LHCN-M2 (cell line): ENCODE data around the gene AGAP2. TPM values are rescaled to one million over a fixed set of nuclear protein-coding genes. Genes with fewer than 3 reads are reported as not detected.
"Not testable (repeated sequence)": the region's sequence is repeated elsewhere in the genome, so short reads cannot be mapped to it uniquely, and the experiment has no call there.

ENCODE experiments used
- DNase-seq: peaks from one replicate; pipeline ENCODE4 v3.0.0-alpha.2; 2012; ENCODE audit warnings: low read depth
- polyA plus RNA-seq: library from polyadenylated mRNA; unstranded; fragments of >200 nt; gene quantifications from one replicate; pipeline ENCODE4 v1.2.1, GENCODE V29; 2012; ENCODE audit warnings: missing spikeins
- total RNA-seq: library from RNA; depleted of rRNA; stranded (reverse); fragments of >200 nt; gene quantifications from 2 replicates; pipeline ENCODE4 v1.2.3, GENCODE V29; 2014; rRNA removed

AGAP2 gene
- total RNA-seq = 0.26 and 0.29 TPM in 2 replicates
- 0.22 TPM for polyA plus RNA-seq

DNA sequence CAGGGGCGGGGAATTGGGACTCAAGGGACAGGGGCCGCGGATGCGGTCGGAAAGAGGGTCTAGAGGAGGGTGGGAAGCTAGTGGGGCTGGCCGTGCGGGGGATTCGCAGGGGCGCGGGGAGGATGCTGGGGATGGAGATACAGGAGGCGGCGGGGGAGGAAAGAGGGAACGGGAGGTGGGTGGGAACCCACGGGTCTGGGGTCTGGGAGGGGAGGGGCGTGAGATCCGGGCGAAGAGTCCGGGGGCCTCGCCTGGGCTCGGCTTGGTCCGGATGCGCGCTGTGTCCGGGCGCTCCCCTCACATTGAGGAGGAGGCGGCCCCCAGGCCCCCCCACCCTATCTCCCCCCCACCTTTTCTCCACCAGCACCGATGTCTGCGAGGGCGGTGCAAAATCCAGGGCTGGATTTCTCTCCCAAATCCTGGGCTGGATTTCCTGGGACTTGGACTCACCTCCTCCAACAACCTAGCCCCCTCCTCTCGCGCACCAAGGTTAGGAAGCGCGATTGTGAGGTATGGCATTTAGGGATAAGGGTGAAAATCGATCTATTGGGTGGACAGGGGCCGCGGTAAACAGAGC is at the start of gene AGAP2:
TSS of gene AGAP2 (minus strand) at position 82 of the 577 bp plus-strand sequence. CDS start 496 bp downstream, outside the sequence.
- DNase-seq = no peak

DNA sequence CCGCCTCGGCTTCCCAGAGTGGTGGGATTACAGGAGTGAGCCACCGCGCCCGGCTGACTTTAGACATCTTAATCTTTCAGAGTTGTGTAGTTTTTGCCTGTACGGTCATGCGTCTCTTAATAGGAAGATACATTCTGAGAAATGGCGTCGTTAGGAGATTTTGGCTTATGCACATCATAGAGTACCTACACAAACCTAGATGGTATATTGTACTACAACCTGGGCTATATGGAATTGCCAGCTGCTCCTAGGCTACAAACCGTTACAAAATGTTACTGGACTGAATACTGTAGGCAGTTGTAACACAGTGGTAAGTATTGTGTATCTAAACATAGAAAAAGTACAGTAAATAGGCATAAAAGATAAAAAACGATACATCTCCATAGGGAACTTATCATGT is 45.3 kb upstream of the AGAP2 start:
- no peak for DNase-seq

GRCh38 chr12:57783466-57783801 is 44.9 kb upstream of the AGAP2 start:
- DNase-seq = no peak

- DNase-seq = peak; percentile 90
Observed at GRCh38 chr12:57782608-57783465, 44.3 kb upstream of the AGAP2 start, which contains the start of gene TSFM. TSFM (plus strand) TSS chr12:57782787; CDS start chr12:57782802, 15 bp downstream.

GRCh38 chr12:57782243-57782607 is 43.7 kb upstream of the AGAP2 start:
- no peak for DNase-seq

- no peak for DNase-seq
Observed at GRCh38 chr12:57781801-57782200, 43.3 kb upstream of the AGAP2 start.

DNA sequence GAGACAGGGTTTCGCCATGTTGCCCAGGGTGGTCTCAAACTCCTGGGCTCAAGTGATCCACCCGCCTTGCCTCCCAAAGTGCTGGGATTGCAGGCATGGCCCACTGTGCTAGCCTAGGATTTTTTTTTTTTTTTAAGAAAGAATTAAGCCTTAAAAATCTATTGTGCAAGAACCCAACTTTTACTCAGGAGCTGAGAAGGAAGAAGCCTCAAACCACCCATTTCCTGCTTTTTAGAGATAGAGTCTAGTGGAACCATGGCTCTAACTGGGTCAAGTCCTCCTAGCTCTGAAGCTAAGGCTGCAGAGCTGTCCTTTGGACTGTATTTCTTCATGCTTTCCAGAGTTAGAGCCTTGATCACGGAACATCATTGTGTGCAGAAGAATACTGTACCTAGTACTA is 42.7 kb upstream of the AGAP2 start:
- no peak for DNase-seq

DNA sequence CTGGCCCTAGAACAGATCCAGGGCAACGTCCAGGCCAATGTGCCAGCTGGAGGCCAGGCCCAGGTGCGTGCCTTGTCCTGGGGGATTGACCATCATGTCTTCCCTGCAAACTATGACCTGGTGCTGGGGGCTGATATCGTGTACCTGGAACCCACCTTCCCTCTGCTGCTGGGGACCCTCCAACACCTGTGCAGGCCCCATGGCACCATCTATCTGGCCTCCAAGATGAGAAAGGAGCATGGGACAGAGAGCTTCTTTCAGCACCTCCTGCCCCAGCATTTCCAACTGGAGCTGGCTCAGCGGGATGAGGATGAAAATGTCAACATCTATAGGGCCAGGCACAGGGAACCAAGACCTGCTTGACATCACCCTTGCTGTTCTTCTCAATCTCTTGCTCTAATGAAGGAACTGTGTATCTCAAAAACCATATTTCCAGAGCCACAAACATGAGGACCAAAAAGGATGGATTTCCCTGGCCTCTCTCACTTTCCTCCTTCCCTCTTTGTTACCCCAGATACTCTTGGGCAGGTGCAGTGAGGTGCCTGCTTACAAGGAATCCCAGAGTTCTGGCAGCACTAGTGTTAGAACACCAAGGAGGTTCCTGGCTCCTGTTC is 41.8 kb upstream of the AGAP2 start:
- no peak for DNase-seq

DNA sequence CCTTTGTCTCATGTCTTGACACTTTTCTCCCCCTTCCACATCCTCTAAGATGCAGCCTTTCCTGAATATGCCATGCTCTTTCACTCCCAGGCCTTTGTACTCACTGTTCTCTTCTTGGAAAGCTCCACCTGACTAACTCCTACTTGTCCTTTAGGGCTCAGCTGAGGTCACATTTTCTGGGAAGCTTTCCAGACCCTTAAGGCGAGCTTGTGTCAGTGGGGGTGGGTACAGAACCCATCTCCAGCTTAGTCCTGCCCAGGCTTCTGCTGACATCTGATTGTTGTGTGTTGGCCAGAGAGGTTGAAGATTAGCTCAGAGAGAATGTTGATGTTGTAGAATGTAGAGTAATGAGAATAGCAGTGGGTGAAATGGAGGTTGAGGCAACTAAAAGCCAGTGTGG is 41.2 kb upstream of the AGAP2 start:
- DNase-seq = no peak

DNA sequence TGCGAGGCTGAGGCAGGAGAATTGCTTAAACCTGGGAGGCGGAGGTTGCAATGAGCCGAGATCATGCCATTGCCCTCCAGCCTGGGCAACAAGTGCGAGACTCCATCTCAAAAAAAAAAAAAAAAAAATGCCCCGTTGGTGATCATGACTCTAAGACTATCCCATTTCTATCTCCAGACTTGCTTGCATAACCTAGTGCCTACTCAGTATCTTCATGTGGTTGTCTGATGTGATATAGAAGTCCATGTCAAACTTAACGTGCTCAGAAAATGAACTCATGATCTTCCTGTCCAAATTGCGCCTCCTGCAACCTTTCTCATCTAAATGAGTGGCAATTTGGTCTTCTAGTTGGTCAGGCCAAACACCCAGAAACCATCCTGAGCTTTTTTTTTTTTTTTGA is 39.4 kb upstream of the AGAP2 start:
- no peak for DNase-seq

GRCh38 chr12:57777367-57777766 is 38.8 kb upstream of the AGAP2 start:
- no peak for DNase-seq

DNA sequence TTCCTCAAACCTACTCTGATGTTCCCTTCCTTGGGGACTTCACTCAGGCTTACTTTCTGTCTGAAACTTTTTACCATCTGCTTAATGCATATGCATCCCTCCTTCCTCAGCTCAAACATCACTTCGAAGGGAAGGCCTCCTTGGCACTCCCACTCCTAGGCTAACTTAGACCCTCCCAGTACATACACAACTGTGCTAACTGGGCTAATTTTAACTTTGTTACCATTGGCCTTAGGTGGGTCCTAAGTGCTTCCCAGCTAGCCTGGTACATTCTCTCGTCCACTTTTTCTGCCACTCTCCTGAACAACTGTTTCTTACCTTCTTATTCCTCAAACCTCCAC is 37.7 kb upstream of the AGAP2 start:
- no peak for DNase-seq

GRCh38 chr12:57775563-57776246 is 37.2 kb upstream of the AGAP2 start:
- no peak for DNase-seq

DNA sequence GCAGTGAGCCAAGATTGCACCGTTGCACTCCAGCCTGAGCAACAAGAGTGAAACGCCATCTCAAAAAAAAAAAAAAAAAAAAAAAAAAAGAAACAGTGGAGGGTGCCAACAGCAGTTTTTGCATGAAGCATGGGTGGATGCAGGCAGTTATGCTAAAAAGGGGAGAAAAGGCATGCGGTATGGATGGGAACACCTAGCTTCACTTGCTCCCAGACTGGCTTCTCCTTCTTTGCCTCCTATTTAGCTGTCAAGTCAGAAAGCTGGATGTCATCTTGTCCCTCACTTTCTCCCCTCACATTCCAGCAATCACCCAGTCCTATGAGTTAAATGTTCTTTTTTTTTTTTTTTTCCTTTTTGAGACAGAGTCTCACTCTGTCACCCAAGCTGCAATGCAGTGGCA is 36.5 kb upstream of the AGAP2 start:
- DNase-seq = no peak

DNA sequence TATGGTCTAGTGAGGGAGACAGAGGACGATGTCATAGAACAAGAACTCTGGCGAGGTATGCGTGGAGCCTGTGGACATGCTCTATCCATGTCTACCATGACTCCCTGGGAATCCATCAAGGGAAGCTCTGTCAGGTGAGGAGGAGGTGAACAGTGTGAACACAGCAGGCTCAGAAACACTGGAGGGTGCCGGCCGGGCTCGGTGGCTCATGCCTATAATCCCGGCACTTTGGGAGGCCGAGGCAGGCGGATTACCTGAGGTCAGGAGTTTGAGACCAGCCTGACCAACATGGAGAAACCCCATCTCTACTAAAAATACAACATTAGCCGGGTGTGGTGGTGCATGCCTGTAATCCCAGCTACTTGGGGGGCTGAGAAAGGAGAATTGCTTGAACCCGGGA is 36.1 kb upstream of the AGAP2 start:
- not testable (repeated sequence) for DNase-seq

DNA sequence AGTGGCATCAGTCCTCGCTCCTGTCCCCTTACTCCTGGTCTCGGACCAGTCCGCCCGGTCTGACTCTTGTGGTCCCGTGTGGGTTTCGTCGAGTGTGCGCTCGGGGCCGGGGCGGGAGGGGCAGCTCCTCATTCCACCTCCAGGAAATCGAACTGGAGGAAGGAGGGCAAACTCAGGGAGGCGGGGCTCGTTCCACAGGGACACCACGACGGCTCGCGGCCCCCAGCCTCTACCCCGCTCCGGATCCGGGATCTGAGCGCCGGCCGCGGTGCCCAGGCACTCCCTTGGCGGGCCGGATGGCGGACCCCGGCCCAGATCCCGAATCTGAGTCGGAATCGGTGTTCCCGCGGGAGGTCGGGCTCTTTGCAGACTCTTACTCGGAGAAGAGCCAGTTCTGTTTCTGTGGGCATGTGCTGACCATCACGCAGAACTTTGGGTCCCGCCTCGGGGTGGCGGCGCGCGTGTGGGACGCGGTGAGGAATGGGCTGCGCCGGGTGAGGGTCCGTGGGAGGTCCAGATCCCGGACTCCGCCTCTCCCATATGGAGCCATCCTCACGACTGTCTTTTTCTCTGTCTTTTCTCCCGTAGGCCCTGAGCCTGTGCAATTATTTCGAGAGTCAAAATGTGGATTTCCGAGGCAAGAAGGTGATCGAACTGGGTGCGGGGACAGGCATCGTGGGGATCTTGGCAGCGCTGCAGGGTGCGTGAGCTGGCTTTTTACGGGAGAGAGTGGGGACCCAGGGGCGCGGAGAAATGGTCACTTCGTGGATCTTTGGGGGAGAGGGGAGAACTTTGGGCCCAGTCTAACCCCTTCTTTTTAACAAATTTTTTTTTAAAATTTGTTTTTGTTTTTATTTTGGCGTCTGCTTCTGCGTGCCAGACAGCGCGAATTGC is 34.1 kb upstream of the AGAP2 start, which contains the start of gene EEF1AKMT3:
TSS of gene EEF1AKMT3 (plus strand) at position 186 of the 894 bp plus-strand sequence. CDS start at position 297, 111 bp downstream.
- DNase-seq = peak; percentile 46

DNA sequence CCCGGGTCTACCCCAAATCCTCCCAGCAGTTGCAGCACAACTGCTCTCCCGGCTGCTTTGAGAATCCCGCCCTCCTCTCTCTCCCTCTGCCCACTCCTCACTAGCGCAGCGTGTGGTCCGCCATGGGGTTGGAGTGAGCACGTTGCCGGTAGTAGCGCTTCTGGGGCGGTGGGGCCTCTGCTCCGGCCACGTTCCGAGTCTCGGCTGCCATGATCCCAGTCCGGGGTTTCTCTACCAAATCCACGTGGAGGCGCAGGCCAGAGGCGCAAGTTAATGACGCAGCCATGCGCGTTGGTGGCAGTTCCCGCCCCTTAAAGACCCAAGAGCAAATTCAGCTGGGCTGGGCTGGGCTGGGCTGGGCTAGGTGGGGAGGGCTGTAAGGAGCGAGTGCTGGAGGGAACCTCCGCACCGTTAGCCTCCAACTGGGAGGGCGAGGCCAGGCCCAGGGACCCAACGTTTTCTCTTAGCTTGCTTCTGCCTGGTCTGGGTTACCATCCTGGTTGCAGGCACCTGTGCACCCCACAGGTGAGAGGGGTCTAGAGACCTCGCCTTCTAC is 33.4 kb upstream of the AGAP2 start, which contains the start of gene METTL1:
TSS of gene METTL1 (minus strand) at position 233 of the 556 bp plus-strand sequence. CDS start at position 211, 22 bp downstream.
- DNase-seq = peak; percentile 96

DNA sequence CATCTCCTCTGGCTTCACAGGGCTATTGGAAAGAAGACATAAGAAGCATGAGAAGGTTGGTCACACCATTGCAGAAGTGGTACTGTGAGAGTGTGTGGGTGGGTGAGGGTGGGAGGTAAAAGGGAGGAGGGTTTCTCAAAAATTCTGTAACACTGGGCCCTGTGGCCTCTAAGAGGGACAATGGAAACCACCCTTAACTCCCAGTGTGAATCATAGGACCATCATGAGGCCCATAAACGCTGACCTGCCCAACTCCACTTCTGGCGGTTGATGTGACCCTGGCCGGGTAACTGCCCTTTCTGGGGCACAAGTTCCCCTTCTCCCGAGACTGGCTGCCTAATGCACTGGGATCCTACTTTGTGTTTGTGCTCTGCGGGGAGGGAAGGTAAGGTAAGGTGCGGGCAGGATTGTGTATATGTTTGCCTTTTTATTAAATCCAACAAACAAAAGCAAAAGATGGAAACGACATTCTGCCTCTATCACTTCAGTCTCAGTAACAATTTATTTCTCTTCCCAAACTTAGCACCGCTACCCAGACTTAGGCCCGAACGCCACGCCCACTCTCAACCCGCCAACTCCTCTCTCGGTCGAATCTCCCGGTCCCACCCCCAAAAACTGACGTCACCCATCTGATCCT is 32.8 kb upstream of the AGAP2 start:
- peak; percentile 90 for DNase-seq

GRCh38 chr12:57770734-57771133 is 32.2 kb upstream of the AGAP2 start:
- DNase-seq = no peak

- DNase-seq = no peak
Observed at GRCh38 chr12:57769594-57769993, 31.1 kb upstream of the AGAP2 start.
